MM.1S (cell line): ENCODE data around the gene AP5B1.

ENCODE experiments used
- DNase-seq: peaks from one replicate; pipeline ENCODE4 v3.0.0-alpha.2; 2015
- H2AFZ ChIP-seq: fragments of 300-600 bp; sonication (generic); 2 replicates; pipeline ENCODE4 v1.6.0; 2016; ENCODE audit warnings: antibody characterized with exemption, low read length
- H3F3A ChIP-seq: fragments of 300-600 bp; sonication (generic); 2 replicates; pipeline ENCODE4 v1.6.1; 2016; ENCODE audit warnings: mild to moderate bottlenecking, antibody characterized with exemption, low read length, moderate library complexity, mixed read lengths; ENCODE audit not compliant: insufficient read depth
- H3K27ac ChIP-seq: fragments of 300-600 bp; sonication (generic); 2 replicates; pipeline ENCODE4 v1.5.1; 2016; ENCODE audit warnings: mild to moderate bottlenecking, low read length
- H3K27me3 ChIP-seq: fragments of 300-600 bp; sonication (generic); replicated peaks from 2 replicates; pipeline ENCODE4 v1.6.0; 2016; ENCODE audit warnings: low read length; ENCODE audit not compliant: insufficient read depth
- H3K36me3 ChIP-seq: fragments of 300-600 bp; sonication (generic); replicated peaks from 2 replicates; pipeline ENCODE4 v1.6.1; 2016; ENCODE audit warnings: mild to moderate bottlenecking, low read length, mixed read lengths; ENCODE audit not compliant: insufficient read depth
- H3K4me1 ChIP-seq: fragments of 300-600 bp; sonication (generic); 2 replicates; pipeline ENCODE4 v1.6.1; 2016; ENCODE audit warnings: low read length, mixed read lengths
- H3K4me2 ChIP-seq: fragments of 300-600 bp; sonication (generic); 2 replicates; pipeline ENCODE4 v1.6.0; 2016; ENCODE audit warnings: low read depth, low read length
- H3K4me3 ChIP-seq: fragments of 300-600 bp; sonication (generic); 2 replicates; pipeline ENCODE4 v1.5.1; 2016; ENCODE audit warnings: low read length, mixed read lengths
- H3K79me2 ChIP-seq: fragments of 300-600 bp; sonication (generic); 2 replicates; pipeline ENCODE4 v1.6.1; 2016; ENCODE audit warnings: mixed run types, low read length, mixed read lengths
- H3K9ac ChIP-seq: fragments of 300-600 bp; sonication (generic); 2 replicates; pipeline ENCODE4 v1.6.1; 2016; ENCODE audit warnings: low read length, mixed read lengths
- H3K9me2 ChIP-seq: fragments of 300-600 bp; sonication (generic); replicated peaks from 2 replicates; pipeline ENCODE4 v1.6.1; 2016; ENCODE audit warnings: mild to moderate bottlenecking, low read length, mixed read lengths; ENCODE audit not compliant: insufficient read depth
- H3K9me3 ChIP-seq: fragments of 300-600 bp; sonication (generic); replicated peaks from 2 replicates; pipeline ENCODE4 v1.6.1; 2016; ENCODE audit warnings: mild to moderate bottlenecking, low read length, mixed read lengths; ENCODE audit not compliant: insufficient read depth
- H4K20me1 ChIP-seq: fragments of 300-600 bp; sonication (generic); 2 replicates; pipeline ENCODE4 v1.6.1; 2016; ENCODE audit warnings: mild to moderate bottlenecking, low read length, moderate library complexity, mixed read lengths; ENCODE audit not compliant: insufficient read depth
- CTCF ChIP-seq: fragments of 300-600 bp; sonication (generic); IDR thresholded peaks from 2 replicates; pipeline ENCODE4 v1.5.1; 2016; ENCODE audit warnings: antibody characterized with exemption, low read length, mixed read lengths
- EZH2 ChIP-seq: fragments of 300-600 bp; sonication (generic); optimal IDR thresholded peaks from 2 replicates; pipeline ENCODE3; 2017; ENCODE audit warnings: low read depth, mild to moderate bottlenecking, antibody characterized with exemption, low read length, mixed read lengths
- EZH2phosphoT487 ChIP-seq: fragments of 300-600 bp; sonication (generic); IDR thresholded peaks from 2 replicates; pipeline ENCODE4 v1.6.1; 2018; ENCODE audit warnings: antibody characterized with exemption, low read length

Gene AP5B1

GRCh38 chr11:65793625-65794400 lies 13.0 kb upstream of the AP5B1 start:
- H3K27me3 ChIP-seq: peaks cover 15% of the 10 kb centered on the region
- no peaks in the 10 kb centered on the region for H4K20me1 ChIP-seq
- DNase-seq: no peak
- no peaks in the 10 kb centered on the region for H3K9me2 ChIP-seq
- H3K36me3 ChIP-seq: no peaks in the 10 kb centered on the region
- H3K27ac ChIP-seq: no peak overlapping the region
- no peaks in the 10 kb centered on the region for H3K79me2 ChIP-seq
- no peak for TF ChIP-seq EZH2
- no peak for TF ChIP-seq EZH2phosphoT487
- TF ChIP-seq CTCF: no peak
- peaks cover 15% of the 10 kb centered on the region for H3K4me1 ChIP-seq
- no peak overlapping the region for H3K4me3 ChIP-seq
- no peak overlapping the region for H2AFZ ChIP-seq
- H3K4me2 ChIP-seq: no peak overlapping the region
- no peaks in the 10 kb centered on the region for H3F3A ChIP-seq
- H3K9ac ChIP-seq: no peak overlapping the region
- no peaks in the 10 kb centered on the region for H3K9me3 ChIP-seq

GRCh38 chr11:65793144-65793581 lies 12.4 kb upstream of the AP5B1 start:
- H3K27ac ChIP-seq: no peak overlapping the region
- H4K20me1 ChIP-seq: no peaks in the 10 kb centered on the region
- no peaks in the 10 kb centered on the region for H3K79me2 ChIP-seq
- H3K4me3 ChIP-seq: no peak overlapping the region
- no peak overlapping the region for H2AFZ ChIP-seq
- no peak overlapping the region for H3K9ac ChIP-seq
- no peaks in the 10 kb centered on the region for H3F3A ChIP-seq
- H3K4me2 ChIP-seq: no peak overlapping the region
- no peak for DNase-seq
- peaks cover 15% of the 10 kb centered on the region for H3K4me1 ChIP-seq
- H3K9me3 ChIP-seq: no peaks in the 10 kb centered on the region
- TF ChIP-seq EZH2 (no peak), EZH2phosphoT487 (no peak), CTCF (no peak)
- H3K27me3 ChIP-seq: peaks cover 21% of the 10 kb centered on the region
- no peaks in the 10 kb centered on the region for H3K9me2 ChIP-seq
- no peaks in the 10 kb centered on the region for H3K36me3 ChIP-seq

- TF ChIP-seq CTCF (no peak), EZH2phosphoT487 (no peak)
- Histone ChIP-seq H3K9ac (no peak overlapping the region), H3K4me2 (no peak overlapping the region), H2AFZ (no peak overlapping the region), H3K27ac (no peak overlapping the region), H3K9me3 (no peaks in the 10 kb centered on the region), H3K4me1 (peaks cover 15% of the 10 kb centered on the region), H3F3A (no peaks in the 10 kb centered on the region), H3K4me3 (no peak overlapping the region), H4K20me1 (no peaks in the 10 kb centered on the region), H3K9me2 (no peaks in the 10 kb centered on the region), H3K79me2 (no peaks in the 10 kb centered on the region), H3K36me3 (no peaks in the 10 kb centered on the region), H3K27me3 (peaks cover 28% of the 10 kb centered on the region)
- no peak for DNase-seq
These were observed 11.7 kb upstream of the AP5B1 start for GRCh38 chr11:65792456-65792855.
